Measurements from ENCODE around the gene FBXO39.

DNA sequence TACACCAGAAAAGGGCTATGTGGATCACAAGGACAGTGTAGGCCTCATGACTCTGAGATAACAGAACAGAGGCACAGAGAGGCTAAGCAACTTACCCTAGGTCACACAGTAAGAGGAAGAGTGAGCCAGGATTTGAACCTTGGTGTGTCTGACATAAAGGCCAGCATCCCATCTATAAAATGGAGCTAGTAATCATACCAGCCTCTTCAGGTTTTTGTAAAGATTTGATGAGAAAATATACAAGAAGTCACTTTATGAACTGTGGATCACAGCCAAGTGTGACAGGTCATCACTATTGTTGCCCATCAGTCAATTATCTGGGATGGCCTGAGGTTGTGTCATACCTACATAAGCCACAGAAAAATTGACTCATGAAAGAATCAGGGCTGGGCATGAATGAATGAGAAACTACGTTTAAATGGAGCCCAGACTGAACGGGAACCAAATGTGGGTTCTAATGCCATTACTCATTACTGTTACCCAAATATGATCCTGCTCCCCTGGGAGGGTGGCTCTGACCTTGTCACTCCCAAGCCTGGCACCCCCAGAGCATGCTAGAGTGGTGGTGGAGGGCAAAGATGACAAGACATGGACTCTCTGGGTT is 21.0 kb downstream of the FBXO39 start:
- TF ChIP-seq, protein P1, sequence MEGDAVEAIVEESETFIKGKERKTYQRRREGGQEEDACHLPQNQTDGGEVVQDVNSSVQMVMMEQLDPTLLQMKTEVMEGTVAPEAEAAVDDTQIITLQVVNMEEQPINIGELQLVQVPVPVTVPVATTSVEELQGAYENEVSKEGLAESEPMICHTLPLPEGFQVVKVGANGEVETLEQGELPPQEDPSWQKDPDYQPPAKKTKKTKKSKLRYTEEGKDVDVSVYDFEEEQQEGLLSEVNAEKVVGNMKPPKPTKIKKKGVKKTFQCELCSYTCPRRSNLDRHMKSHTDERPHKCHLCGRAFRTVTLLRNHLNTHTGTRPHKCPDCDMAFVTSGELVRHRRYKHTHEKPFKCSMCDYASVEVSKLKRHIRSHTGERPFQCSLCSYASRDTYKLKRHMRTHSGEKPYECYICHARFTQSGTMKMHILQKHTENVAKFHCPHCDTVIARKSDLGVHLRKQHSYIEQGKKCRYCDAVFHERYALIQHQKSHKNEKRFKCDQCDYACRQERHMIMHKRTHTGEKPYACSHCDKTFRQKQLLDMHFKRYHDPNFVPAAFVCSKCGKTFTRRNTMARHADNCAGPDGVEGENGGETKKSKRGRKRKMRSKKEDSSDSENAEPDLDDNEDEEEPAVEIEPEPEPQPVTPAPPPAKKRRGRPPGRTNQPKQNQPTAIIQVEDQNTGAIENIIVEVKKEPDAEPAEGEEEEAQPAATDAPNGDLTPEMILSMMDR (IDR thresholded peaks at IDR 0.05), result no peak
- TF ChIP-seq POLR2A (IDR thresholded peaks at IDR 0.05), result no peak
- TF ChIP-seq POLR2AphosphoS5 (IDR thresholded peaks at IDR 0.05), result no peak
